ENCODE measurements around the gene RPL13. TPM values are rescaled to one million over a fixed set of nuclear protein-coding genes. Genes with fewer than 3 reads are reported as not detected.
"Not testable (repeated sequence)": the region's sequence is repeated elsewhere in the genome, so short reads cannot be mapped to it uniquely, and the experiment has no call there.

The RPL13 gene
- total RNA-seq, 6 experiments from 2014 or later = 684 to 2,810 (median 731) TPM

- Histone ChIP-seq H3K4me3 (no peak overlapping the region), H3K4me1 (peaks cover 0 to 11% (median 4%) of the 10 kb centered on the region in 4 donors), H3K9me3 (no peaks in the 10 kb centered on the region), H3K27ac (no peak overlapping the region), H3K36me3 (no peaks in the 10 kb centered on the region), H3K27me3 (no peaks in the 10 kb centered on the region)
- no peak for DNase-seq
- no peak for ATAC-seq
- intact Hi-C loops (cut with DNase I) = no loop called here
- WGBS (ENCODE audit: insufficient coverage, low coverage, low lambda C conversion rate, missing lambda C conversion rate) = 62% methylated on average over 7 of the region's 25 CpGs
- TF ChIP-seq POLR2A (IDR thresholded peaks at IDR 0.05) = no peak
These were observed 24.5 kb downstream of the RPL13 start for GRCh38 chr16:89584768-89585549.

DNA sequence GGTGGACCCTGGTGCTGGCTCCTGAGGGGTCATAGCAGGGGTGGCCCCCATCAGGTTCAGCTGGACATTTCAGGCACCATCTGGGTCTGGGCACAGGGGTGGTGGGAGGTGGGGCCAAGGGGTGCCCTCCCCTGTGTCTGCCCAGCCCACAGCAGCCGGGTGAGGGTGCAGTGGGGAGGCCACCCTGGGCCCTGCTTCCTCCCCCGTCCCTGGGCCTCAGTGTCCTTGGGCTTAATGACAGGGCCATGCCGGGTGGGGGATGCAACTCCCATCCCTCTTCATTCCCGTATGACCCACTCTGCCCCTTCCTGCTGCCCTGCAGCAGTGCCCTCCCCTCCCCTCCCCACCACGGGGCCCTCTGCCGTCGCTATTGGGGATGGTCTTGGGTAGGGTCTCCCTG lies 25.7 kb downstream of the RPL13 start:
- DNase-seq = no peak
- no peaks in the 10 kb centered on the region for H3K36me3 ChIP-seq
- H3K4me3 ChIP-seq = no peak overlapping the region
- no peaks in the 10 kb centered on the region for H3K27me3 ChIP-seq
- H3K9me3 ChIP-seq = no peaks in the 10 kb centered on the region
- no peak overlapping the region for H3K27ac ChIP-seq
- WGBS (ENCODE audit: insufficient coverage, low coverage, low lambda C conversion rate, missing lambda C conversion rate) = 20% methylated on average over 1 of the region's 7 CpGs
- no peak for ATAC-seq
- TF ChIP-seq CTCF (IDR thresholded peaks at IDR 0.05) (no peak), POLR2A (IDR thresholded peaks at IDR 0.05) (no peak)
- intact Hi-C loops (cut with DNase I) = no loop called here
- H3K4me1 ChIP-seq = peaks cover 0 to 11% (median 4%) of the 10 kb centered on the region in 4 donors

DNA sequence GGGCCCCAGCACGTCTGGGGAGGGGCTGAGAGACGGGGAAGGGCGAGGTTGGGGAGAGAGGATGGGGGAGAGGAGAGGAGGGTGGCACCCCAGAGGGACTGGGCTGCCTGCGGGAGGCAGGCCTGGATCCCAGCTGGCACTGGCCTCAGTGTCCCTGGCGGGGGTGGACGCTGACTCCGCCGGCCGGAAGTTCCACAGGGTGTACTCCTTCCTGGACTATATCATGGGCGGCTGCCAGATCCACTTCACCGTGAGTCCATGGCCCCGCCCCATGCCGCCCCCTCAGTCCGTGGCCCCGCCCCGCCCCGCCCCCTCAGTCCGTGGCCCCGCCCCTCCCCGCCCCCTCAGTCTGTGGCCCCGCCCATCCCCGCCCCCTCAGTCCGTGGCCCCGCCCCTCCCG lies 26.4 kb downstream of the RPL13 start:
- ATAC-seq = peak in 1 of 4 donors; percentile 3
- DNase-seq = no peak
- TF ChIP-seq CTCF (IDR thresholded peaks at IDR 0.05) (no peak), POLR2A (IDR thresholded peaks at IDR 0.05) (no peak)

DNA sequence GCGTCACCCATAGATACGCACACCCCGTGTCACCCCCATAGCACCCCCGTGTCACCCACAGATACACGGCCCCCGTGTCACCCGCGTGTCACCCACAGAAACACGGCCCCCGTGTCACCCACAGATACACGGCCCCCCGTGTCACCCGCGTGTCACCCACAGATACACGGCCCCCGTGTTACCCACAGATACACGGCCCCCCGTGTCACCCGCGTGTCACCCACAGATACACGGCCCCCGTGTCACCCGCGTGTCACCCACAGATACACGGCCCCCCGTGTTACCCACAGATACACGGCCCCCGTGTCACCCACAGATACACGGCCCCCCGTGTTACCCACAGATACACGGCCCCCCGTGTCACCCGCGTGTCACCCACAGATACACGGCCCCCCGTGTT lies 27.2 kb downstream of the RPL13 start:
- H3K36me3 ChIP-seq; H3K4me1 ChIP-seq; H3K9me3 ChIP-seq; H3K27me3 ChIP-seq; H3K27ac ChIP-seq; DNase-seq; H3K4me3 ChIP-seq; ATAC-seq; intact Hi-C loops (cut with DNase I): not testable (repeated sequence)
- no CpG with 5 or more reads among the region's 36 CpGs for WGBS (ENCODE audit: insufficient coverage, low coverage, low lambda C conversion rate, missing lambda C conversion rate)

More for the DNA sequence above, 26.4 kb downstream of the RPL13 start:
- no peaks in the 10 kb centered on the region for H3K9me3 ChIP-seq
- 33% methylated on average over 1 of the region's 25 CpGs for WGBS (ENCODE audit: insufficient coverage, low coverage, low lambda C conversion rate, missing lambda C conversion rate)
- H3K36me3 ChIP-seq = no peaks in the 10 kb centered on the region
- no peak overlapping the region for H3K27ac ChIP-seq
- peaks cover 0 to 8% (median 3%) of the 10 kb centered on the region in 4 donors for H3K4me1 ChIP-seq
- H3K27me3 ChIP-seq = no peaks in the 10 kb centered on the region
- intact Hi-C loops (cut with DNase I) = no loop called here
- no peak overlapping the region for H3K4me3 ChIP-seq

DNA sequence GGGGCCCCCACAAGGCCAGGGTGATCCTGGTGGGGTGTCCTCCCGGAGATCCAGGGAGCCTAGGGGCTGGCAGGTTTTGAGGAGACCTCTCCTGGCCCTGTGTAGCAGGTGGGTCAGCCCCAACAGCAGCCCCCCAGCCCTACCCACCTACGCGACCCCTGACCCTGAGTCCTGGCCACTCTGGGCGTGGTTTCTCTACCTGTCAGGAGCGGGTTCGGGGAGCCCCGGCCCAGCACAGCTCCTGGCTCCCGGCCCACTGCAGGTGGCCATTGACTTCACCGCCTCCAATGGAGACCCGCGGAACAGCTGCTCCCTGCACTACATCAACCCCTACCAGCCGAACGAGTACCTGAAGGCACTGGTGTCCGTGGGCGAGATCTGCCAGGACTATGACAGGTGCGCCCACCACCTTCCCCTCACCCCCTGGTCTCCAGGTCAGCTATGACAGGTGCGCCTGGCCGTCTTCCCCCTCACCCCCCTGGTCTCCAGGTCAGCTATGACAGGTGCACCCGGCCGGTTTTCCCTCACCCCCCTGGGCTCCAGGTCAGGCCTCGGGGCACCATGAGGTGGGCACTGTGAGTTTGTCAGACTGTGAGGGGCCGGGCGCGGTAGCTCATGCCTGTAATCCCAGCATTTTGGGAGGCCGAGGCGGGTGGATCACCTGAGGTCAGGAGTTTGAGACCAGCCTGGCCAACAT lies 28.1 kb downstream of the RPL13 start:
- intact Hi-C loops (cut with DNase I) = no loop called here
- TF ChIP-seq POLR2A (IDR thresholded peaks at IDR 0.05) (no peak), CTCF (IDR thresholded peaks at IDR 0.05) (no peak)
- Histone ChIP-seq H3K4me1 (no peaks in the 10 kb centered on the region), H3K27ac (no peak overlapping the region), H3K36me3 (no peaks in the 10 kb centered on the region), H3K27me3 (no peaks in the 10 kb centered on the region), H3K9me3 (no peaks in the 10 kb centered on the region), H3K4me3 (no peak overlapping the region)
- WGBS (ENCODE audit: insufficient coverage, low coverage, low lambda C conversion rate, missing lambda C conversion rate) = 95% methylated on average over 7 of the region's 26 CpGs
- no peak for ATAC-seq
- no peak for DNase-seq

Data from right lobe of liver (tissue), 6 donors.